Neural progenitor cell (in vitro differentiated cells): ENCODE results near the gene SCCPDH. TPM values are rescaled to one million over a fixed set of nuclear protein-coding genes. Genes with fewer than 3 reads are reported as not detected.

Experiments used
- DNase-seq: peaks from one replicate; pipeline ENCODE4 v3.0.0-alpha.2; 2016; ENCODE audit warnings: low spot score
- H2AFZ ChIP-seq: fragments of 200-600 bp; sonication (generic); replicated peaks from 2 replicates; pipeline ENCODE4 v1.6.1; 2016; ENCODE audit warnings: antibody characterized with exemption
- H3F3A ChIP-seq: fragments of 200-600 bp; sonication (generic); 2 replicates; pipeline ENCODE4 v1.6.1; 2016; ENCODE audit warnings: antibody characterized with exemption, low read depth
- H3K27ac ChIP-seq: fragments of 200-600 bp; sonication (generic); 2 replicates; pipeline ENCODE4 v1.5.1; 2016; ENCODE audit warnings: mild to moderate bottlenecking
- H3K27me3 ChIP-seq: fragments of 200-600 bp; sonication (generic); 2 replicates; pipeline ENCODE4 v1.6.1; 2016; ENCODE audit warnings: mild to moderate bottlenecking, moderate library complexity
- H3K36me3 ChIP-seq: fragments of 200-600 bp; sonication (generic); 2 replicates; pipeline ENCODE4 v1.5.1; 2016
- H3K4me1 ChIP-seq: fragments of 200-600 bp; sonication (generic); 2 replicates; pipeline ENCODE4 v1.6.1; 2016; ENCODE audit warnings: mixed run types
- H3K4me2 ChIP-seq: fragments of 200-600 bp; sonication (generic); 2 replicates; pipeline ENCODE4 v1.6.1; 2016
- H3K4me3 ChIP-seq: fragments of 200-600 bp; sonication (generic); 2 replicates; pipeline ENCODE4 v1.5.1; 2016
- H3K79me2 ChIP-seq: fragments of 200-600 bp; sonication (generic); 2 replicates; pipeline ENCODE4 v1.6.1; 2016; ENCODE audit warnings: low read depth
- H3K9ac ChIP-seq: fragments of 200-600 bp; sonication (generic); 2 replicates; pipeline ENCODE4 v1.6.1; 2016
- H3K9me3 ChIP-seq: fragments of 200-600 bp; sonication (generic); 2 replicates; pipeline ENCODE4 v1.5.1; 2016; ENCODE audit warnings: low read depth
- H4K20me1 ChIP-seq: fragments of 200-600 bp; sonication (generic); 2 replicates; pipeline ENCODE4 v1.6.1; 2016; ENCODE audit warnings: low read depth
- H3K27ac Mint-ChIP-seq: 3 replicates; pipeline ENCODE4 v1.8.0; 2021; ENCODE audit warnings: mixed read lengths
- H3K27me3 Mint-ChIP-seq: 2 replicates; pipeline ENCODE4 v1.8.0; 2022; ENCODE audit warnings: low read depth, mild to moderate bottlenecking, inconsistent platforms, moderate library complexity, mixed read lengths; ENCODE audit not compliant: insufficient read depth
- H3K36me3 Mint-ChIP-seq: 3 replicates; pipeline ENCODE4 v1.8.0; 2021; ENCODE audit warnings: mixed read lengths
- H3K4me1 Mint-ChIP-seq: 3 replicates; pipeline ENCODE4 v1.8.0; 2021; ENCODE audit warnings: mixed read lengths
- H3K4me3 Mint-ChIP-seq: 3 replicates; pipeline ENCODE4 v1.8.0; 2021; ENCODE audit warnings: mild to moderate bottlenecking, moderate library complexity, mixed read lengths
- H3K9me3 Mint-ChIP-seq: 3 replicates; pipeline ENCODE4 v1.8.0; 2020; ENCODE audit warnings: mixed read lengths
- CTCF ChIP-seq: fragments of 200-600 bp; sonication (generic); IDR thresholded peaks from 2 replicates; pipeline ENCODE4 v1.5.1; 2017; ENCODE audit warnings: antibody characterized with exemption, mild to moderate bottlenecking
- EZH2 ChIP-seq: fragments of 200-600 bp; sonication (generic); IDR thresholded peaks from 2 replicates; pipeline ENCODE4 v1.6.1; 2017; ENCODE audit warnings: antibody characterized with exemption, mild to moderate bottlenecking, moderate library complexity
- EZH2phosphoT487 ChIP-seq: fragments of 200-600 bp; sonication (generic); IDR thresholded peaks from 2 replicates; pipeline ENCODE4 v1.6.1; 2017; ENCODE audit warnings: antibody characterized with exemption
- total RNA-seq: library from RNA; depleted of rRNA; stranded (reverse); fragments of >200 nt; gene quantifications from 2 replicates; pipeline ENCODE4 v1.2.3, GENCODE V29; 2015; ENCODE audit warnings: low replicate concordance

The SCCPDH gene
- total RNA-seq, 1 donor from 2014 or later, result 56.3 TPM

GRCh38 chr1:246797597-246797996 is 73.4 kb downstream of the SCCPDH start:
- Histone ChIP-seq H3K4me1 (peaks cover 15% of the 10 kb centered on the region), H3F3A (no peaks in the 10 kb centered on the region), H3K9me3 (no peaks in the 10 kb centered on the region), H3K4me2 (no peak overlapping the region), H3K79me2 (no peaks in the 10 kb centered on the region), H4K20me1 (no peaks in the 10 kb centered on the region), H3K27ac (no peak overlapping the region), H3K36me3 (no peaks in the 10 kb centered on the region), H3K9ac (no peak overlapping the region), H2AFZ (no peak overlapping the region), H3K27me3 (no peaks in the 10 kb centered on the region), H3K4me3 (no peak overlapping the region)
- H3K4me3 Mint-ChIP-seq, result no peak overlapping the region
- peaks cover 3% of the 10 kb centered on the region for H3K9me3 Mint-ChIP-seq
- H3K27ac Mint-ChIP-seq, result no peak overlapping the region
- H3K36me3 Mint-ChIP-seq, result no peaks in the 10 kb centered on the region
- TF ChIP-seq EZH2phosphoT487, result no peak
- TF ChIP-seq CTCF, result no peak
- TF ChIP-seq EZH2, result no peak
- H3K27me3 Mint-ChIP-seq, result peaks cover 2% of the 10 kb centered on the region
- DNase-seq, result no peak
- peaks cover 19% of the 10 kb centered on the region for H3K4me1 Mint-ChIP-seq

GRCh38 chr1:246798107-246798506 is 73.9 kb downstream of the SCCPDH start:
- TF ChIP-seq EZH2phosphoT487 (no peak), EZH2 (no peak)
- no peaks in the 10 kb centered on the region for H3K9me3 ChIP-seq
- no peaks in the 10 kb centered on the region for H3K79me2 ChIP-seq
- no peak overlapping the region for H3K9ac ChIP-seq
- H3K4me3 ChIP-seq, result no peak overlapping the region
- H3K27ac Mint-ChIP-seq, result peak overlapping the region; percentile 31
- H3K27me3 ChIP-seq, result no peaks in the 10 kb centered on the region
- peaks cover 16% of the 10 kb centered on the region for H3K4me1 Mint-ChIP-seq
- H4K20me1 ChIP-seq, result no peaks in the 10 kb centered on the region
- H3K4me2 ChIP-seq, result no peak overlapping the region
- H3K27me3 Mint-ChIP-seq, result peaks cover 2% of the 10 kb centered on the region
- no peaks in the 10 kb centered on the region for H3K36me3 Mint-ChIP-seq
- H3K36me3 ChIP-seq, result no peaks in the 10 kb centered on the region
- no peak for DNase-seq
- no peak overlapping the region for H3K4me3 Mint-ChIP-seq
- no peaks in the 10 kb centered on the region for H3F3A ChIP-seq
- H3K27ac ChIP-seq, result no peak overlapping the region
- no peak overlapping the region for H2AFZ ChIP-seq
- peaks cover 3% of the 10 kb centered on the region for H3K9me3 Mint-ChIP-seq
- H3K4me1 ChIP-seq, result peaks cover 13% of the 10 kb centered on the region

GRCh38 chr1:246798606-246799496 is 74.6 kb downstream of the SCCPDH start:
- H3K4me1 Mint-ChIP-seq, result peaks cover 10% of the 10 kb centered on the region
- peak overlapping the region; percentile 34 for H2AFZ ChIP-seq

More at GRCh38 chr1:246798606-246799496, 74.6 kb downstream of the SCCPDH start:
- Mint-ChIP-seq H3K36me3 (no peaks in the 10 kb centered on the region), H3K9me3 (peaks cover 3% of the 10 kb centered on the region), H3K27ac (no peak overlapping the region), H3K27me3 (peaks cover 2% of the 10 kb centered on the region), H3K4me3 (no peak overlapping the region)
- H3K9me3 ChIP-seq, result no peaks in the 10 kb centered on the region
- no peak for DNase-seq
- no peaks in the 10 kb centered on the region for H3K27me3 ChIP-seq
- no peak overlapping the region for H3K4me3 ChIP-seq
- no peaks in the 10 kb centered on the region for H3F3A ChIP-seq
- peaks cover 7% of the 10 kb centered on the region for H3K4me1 ChIP-seq
- no peak overlapping the region for H3K27ac ChIP-seq
- no peak overlapping the region for H3K9ac ChIP-seq
- H4K20me1 ChIP-seq, result no peaks in the 10 kb centered on the region
- no peaks in the 10 kb centered on the region for H3K36me3 ChIP-seq
- TF ChIP-seq EZH2phosphoT487, result no peak
- no peak for TF ChIP-seq CTCF
- TF ChIP-seq EZH2, result no peak
- no peak overlapping the region for H3K4me2 ChIP-seq
- H3K79me2 ChIP-seq, result no peaks in the 10 kb centered on the region
